Body of pancreas (tissue), 4 donors: ENCODE measurements around the gene ACSL3. TPM values are rescaled to one million over a fixed set of nuclear protein-coding genes. Genes with fewer than 3 reads are reported as not detected.

ENCODE experiments used
- ATAC-seq: fragments of 150-250 bp; one replicate; pipeline ENCODE4 v1.9.1; 2016
- DNase-seq, 4 donors: peaks; one replicate each; pipeline ENCODE4 v3.0.0-alpha.2; 2019
- H3K27ac ChIP-seq, 4 donors: fragments of 200-600 bp; sonication (generic); 1 replicate in 3 of 4; 2 replicates in 1 of 4; pipeline versions ENCODE4 v1.5.1 to v1.6.1; 2016 to 2019; ENCODE audit warnings: mild to moderate bottlenecking in 1 of 4, mixed read lengths in 1 of 4, moderate library complexity in 1 of 4
- H3K27me3 ChIP-seq, 2 donors: fragments of 200-600 bp; sonication (generic); one replicate each; pipeline ENCODE4 v1.6.0; 2016; ENCODE audit warnings: mild to moderate bottlenecking in 1 of 2
- H3K36me3 ChIP-seq, 2 donors: fragments of 200-600 bp; sonication (generic); replicated peaks in 1 of 2; 2 replicates each; pipeline ENCODE4 v1.5.1; 2016; ENCODE audit warnings: low read depth in 2 of 2; ENCODE audit not compliant: insufficient read depth in 1 of 2
- H3K4me1 ChIP-seq: fragments of 200-600 bp; sonication (generic); one replicate; pipeline ENCODE4 v1.6.0; 2016
- H3K4me3 ChIP-seq, 2 donors: fragments of 200-600 bp; sonication (generic); 1 replicate in 1 of 2; 2 replicates in 1 of 2; pipeline ENCODE4 v1.5.1; 2016 to 2019
- H3K9me3 ChIP-seq, 3 donors: fragments of 200-600 bp; sonication (generic); 1 replicate in 2 of 3; 2 replicates in 1 of 3; pipeline ENCODE4 v1.5.1; 2016
- POLR2A ChIP-seq, 3 donors: fragments of 450-650 bp; IDR thresholded peaks; one replicate each; pipeline ENCODE4 v1.6.1; 2016; ENCODE audit warnings: antibody characterized with exemption in 3 of 3, mild to moderate bottlenecking in 2 of 3
- WGBS, 2 donors: methylation state at CpG; one replicate each; pipeline ENCODE4 v1.1.5; 2017; 5-methylcytosine and 5-hydroxymethylcytosine counted together
- intact Hi-C: fragments of 100-400 bp; cut with DNase I; formaldehyde crosslinking; loops from one replicate; pipeline ENCODE4 v1.15.1; 2023
- total RNA-seq, 2 donors: library from RNA; depleted of rRNA; stranded (reverse); fragments of >200 nt; gene quantifications; one replicate each; pipeline ENCODE4 v1.1.0, GENCODE V29; 2016
- TF ChIP-seq, protein P1 (sequence below), 7 experiments: fragments of 450-650 bp in 4 of 7; fragments of 200-600 bp in 3 of 7; sonication (generic) in 3 of 7; IDR thresholded peaks; one replicate each; pipeline ENCODE4 v1.5.1; 2016 to 2019; ENCODE audit warnings: antibody characterized with exemption in 7 of 7

The ACSL3 gene
- total RNA-seq, 2 donors from 2014 or later, result 24.6 to 60.0 TPM

DNA sequence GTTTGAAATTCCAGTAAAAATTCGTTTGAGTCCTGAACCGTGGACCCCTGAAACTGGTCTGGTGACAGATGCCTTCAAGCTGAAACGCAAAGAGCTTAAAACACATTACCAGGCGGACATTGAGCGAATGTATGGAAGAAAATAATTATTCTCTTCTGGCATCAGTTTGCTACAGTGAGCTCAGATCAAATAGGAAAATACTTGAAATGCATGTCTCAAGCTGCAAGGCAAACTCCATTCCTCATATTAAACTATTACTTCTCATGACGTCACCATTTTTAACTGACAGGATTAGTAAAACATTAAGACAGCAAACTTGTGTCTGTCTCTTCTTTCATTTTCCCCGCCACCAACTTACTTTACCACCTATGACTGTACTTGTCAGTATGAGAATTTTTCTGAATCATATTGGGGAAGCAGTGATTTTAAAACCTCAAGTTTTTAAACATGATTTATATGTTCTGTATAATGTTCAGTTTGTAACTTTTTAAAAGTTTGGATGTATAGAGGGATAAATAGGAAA, 80.7 kb downstream of the ACSL3 start:
- intact Hi-C loops, result no loop called here
- TF ChIP-seq, protein P1, sequence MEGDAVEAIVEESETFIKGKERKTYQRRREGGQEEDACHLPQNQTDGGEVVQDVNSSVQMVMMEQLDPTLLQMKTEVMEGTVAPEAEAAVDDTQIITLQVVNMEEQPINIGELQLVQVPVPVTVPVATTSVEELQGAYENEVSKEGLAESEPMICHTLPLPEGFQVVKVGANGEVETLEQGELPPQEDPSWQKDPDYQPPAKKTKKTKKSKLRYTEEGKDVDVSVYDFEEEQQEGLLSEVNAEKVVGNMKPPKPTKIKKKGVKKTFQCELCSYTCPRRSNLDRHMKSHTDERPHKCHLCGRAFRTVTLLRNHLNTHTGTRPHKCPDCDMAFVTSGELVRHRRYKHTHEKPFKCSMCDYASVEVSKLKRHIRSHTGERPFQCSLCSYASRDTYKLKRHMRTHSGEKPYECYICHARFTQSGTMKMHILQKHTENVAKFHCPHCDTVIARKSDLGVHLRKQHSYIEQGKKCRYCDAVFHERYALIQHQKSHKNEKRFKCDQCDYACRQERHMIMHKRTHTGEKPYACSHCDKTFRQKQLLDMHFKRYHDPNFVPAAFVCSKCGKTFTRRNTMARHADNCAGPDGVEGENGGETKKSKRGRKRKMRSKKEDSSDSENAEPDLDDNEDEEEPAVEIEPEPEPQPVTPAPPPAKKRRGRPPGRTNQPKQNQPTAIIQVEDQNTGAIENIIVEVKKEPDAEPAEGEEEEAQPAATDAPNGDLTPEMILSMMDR (IDR thresholded peaks at IDR 0.05), result no peak
- TF ChIP-seq POLR2A (IDR thresholded peaks at IDR 0.05), result no peak
- no peak overlapping the region for H3K27ac ChIP-seq
- DNase-seq, result no peak
- no peak overlapping the region for H3K4me3 ChIP-seq
- no peak for ATAC-seq
- H3K36me3 ChIP-seq, result no peaks in the 10 kb centered on the region
- WGBS, 2 donors, result 88 to 90% methylated on average over 7 of the region's 7 CpGs
- H3K9me3 ChIP-seq, result no peaks in the 10 kb centered on the region
- no peaks in the 10 kb centered on the region for H3K4me1 ChIP-seq
- H3K27me3 ChIP-seq, result no peaks in the 10 kb centered on the region

DNA sequence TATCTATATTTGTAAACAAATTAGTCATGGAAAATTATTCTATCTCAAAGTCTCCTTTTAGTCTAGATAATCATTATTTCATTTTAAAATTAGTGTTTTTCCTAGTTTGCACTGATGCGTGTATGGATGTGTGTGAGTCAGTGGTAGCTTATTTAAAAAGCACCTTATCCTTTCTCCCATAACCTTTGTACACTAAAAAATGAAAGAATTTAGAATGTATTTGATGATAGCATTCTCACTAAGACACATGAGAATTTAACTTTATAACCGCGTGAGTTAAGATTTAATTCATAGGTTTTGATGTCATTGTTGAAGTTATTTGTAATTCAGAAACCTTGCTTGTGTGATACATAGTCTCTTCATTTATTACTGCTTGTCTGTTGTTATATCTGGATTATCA, 81.7 kb downstream of the ACSL3 start:
- ATAC-seq, result no peak
- no peak for TF ChIP-seq POLR2A (IDR thresholded peaks at IDR 0.05)
- TF ChIP-seq, protein P1 (IDR thresholded peaks at IDR 0.05), result no peak
- Histone ChIP-seq H3K27ac (no peak overlapping the region), H3K27me3 (no peaks in the 10 kb centered on the region), H3K9me3 (no peaks in the 10 kb centered on the region), H3K36me3 (no peaks in the 10 kb centered on the region), H3K4me3 (no peak overlapping the region), H3K4me1 (no peaks in the 10 kb centered on the region)
- DNase-seq, result no peak
- 91 to 95% methylated on average over 3 of the region's 3 CpGs for WGBS, 2 donors
- intact Hi-C loops, result no loop called here

DNA sequence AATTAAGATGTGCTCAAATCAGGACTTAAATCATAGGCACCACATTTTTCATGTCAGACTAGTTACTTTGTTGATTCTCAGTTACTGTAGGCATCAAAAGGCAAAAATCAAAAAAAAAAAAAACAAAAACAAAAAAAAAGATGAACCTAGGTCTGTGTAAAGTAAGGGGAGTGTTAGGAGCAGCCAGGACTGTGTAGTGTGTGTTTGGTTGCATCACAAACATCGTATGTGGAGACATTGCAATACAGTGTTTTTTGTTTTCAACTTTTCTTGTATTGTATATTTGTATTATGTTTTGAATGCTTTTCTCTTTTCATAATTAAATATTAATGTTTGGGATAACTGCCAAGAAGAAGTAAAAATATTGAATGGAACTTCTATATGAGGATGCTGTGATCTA, 82.1 kb downstream of the ACSL3 start:
- no peaks in the 10 kb centered on the region for H3K9me3 ChIP-seq
- no peak overlapping the region for H3K27ac ChIP-seq
- 81 to 97% methylated on average over 1 of the region's 1 CpG for WGBS, 2 donors
- H3K4me3 ChIP-seq, result no peak overlapping the region
- intact Hi-C loops, result no loop called here
- H3K4me1 ChIP-seq, result no peaks in the 10 kb centered on the region
- TF ChIP-seq POLR2A (IDR thresholded peaks at IDR 0.05), result no peak
- TF ChIP-seq, protein P1 (IDR thresholded peaks at IDR 0.05), result no peak
- no peaks in the 10 kb centered on the region for H3K36me3 ChIP-seq
- H3K27me3 ChIP-seq, result no peaks in the 10 kb centered on the region
- ATAC-seq (no peak), DNase-seq (no peak)

DNA sequence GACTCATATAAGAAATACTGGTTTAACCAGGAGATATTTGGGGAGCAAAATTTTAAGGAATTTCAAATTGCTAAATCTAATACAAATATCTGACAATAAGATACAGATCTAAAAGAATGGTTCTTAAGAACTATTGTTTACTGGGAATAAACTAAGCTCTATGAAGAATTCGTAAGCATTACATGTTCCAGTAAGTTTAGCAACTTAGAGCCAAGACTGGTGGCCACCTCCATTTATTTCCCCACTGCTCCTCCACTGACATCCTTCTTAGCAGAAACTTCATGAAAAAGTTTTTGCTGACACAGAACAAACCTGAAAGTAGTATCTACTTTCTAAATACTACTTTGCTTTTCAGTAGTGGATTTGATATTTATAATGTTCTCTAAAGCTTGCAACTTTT, 83.0 kb downstream of the ACSL3 start:
- ATAC-seq, result no peak

DNA sequence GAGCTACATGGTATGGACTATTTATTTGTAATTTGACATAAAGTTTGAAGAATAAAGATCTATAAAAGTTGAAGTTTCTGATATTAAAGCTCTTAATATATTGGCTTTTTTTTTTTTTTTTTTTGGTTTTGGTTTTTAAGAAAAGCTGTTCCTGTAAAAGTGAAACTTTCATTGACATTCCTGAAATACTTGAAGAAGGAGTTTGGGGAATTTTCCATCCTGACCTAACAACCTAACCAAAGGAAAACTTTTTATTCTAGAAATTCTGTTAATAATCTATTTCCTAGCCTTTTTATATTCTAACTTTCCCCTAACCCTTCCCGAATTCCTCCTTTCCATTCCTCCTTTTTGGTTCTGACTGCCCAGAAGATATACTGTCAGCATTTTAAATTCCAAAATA, 83.7 kb downstream of the ACSL3 start:
- Histone ChIP-seq H3K9me3 (no peaks in the 10 kb centered on the region), H3K4me3 (no peak overlapping the region), H3K27me3 (no peaks in the 10 kb centered on the region), H3K27ac (no peak overlapping the region), H3K36me3 (no peaks in the 10 kb centered on the region), H3K4me1 (no peaks in the 10 kb centered on the region)
- no peak for DNase-seq
- no peak for ATAC-seq
- TF ChIP-seq POLR2A (IDR thresholded peaks at IDR 0.05), result no peak
- TF ChIP-seq, protein P1 (IDR thresholded peaks at IDR 0.05), result no peak
- intact Hi-C loops, result no loop called here
- WGBS, 2 donors, result 62 to 83% methylated on average over 1 of the region's 1 CpG

More for the DNA sequence above, 83.0 kb downstream of the ACSL3 start:
- Histone ChIP-seq H3K36me3 (no peaks in the 10 kb centered on the region), H3K4me3 (no peak overlapping the region), H3K4me1 (no peaks in the 10 kb centered on the region), H3K27me3 (no peaks in the 10 kb centered on the region), H3K27ac (no peak overlapping the region), H3K9me3 (no peaks in the 10 kb centered on the region)
- intact Hi-C loops, result no loop called here
- 64 to 82% methylated on average over 1 of the region's 1 CpG for WGBS, 2 donors
- TF ChIP-seq POLR2A (IDR thresholded peaks at IDR 0.05), result no peak
- TF ChIP-seq, protein P1 (IDR thresholded peaks at IDR 0.05), result no peak
- no peak for DNase-seq
